Stomach (tissue), 4 donors: ENCODE results near the gene RSAD1.

Source experiments
- EP300 ChIP-seq: sonication (generic); formaldehyde crosslinking; IDR thresholded peaks from one replicate; pipeline ENCODE4 v1.6.1; 2017; ENCODE audit warnings: antibody characterized with exemption
- TF ChIP-seq, protein P1 (sequence below), 7 experiments: fragments of 450-650 bp in 4 of 7; fragments of 200-600 bp in 3 of 7; sonication (generic) in 3 of 7; IDR thresholded peaks; one replicate each; pipeline ENCODE4 v1.5.1; 2016 to 2019; ENCODE audit warnings: antibody characterized with exemption in 7 of 7, control low read depth in 2 of 7, mild to moderate bottlenecking in 1 of 7

DNA sequence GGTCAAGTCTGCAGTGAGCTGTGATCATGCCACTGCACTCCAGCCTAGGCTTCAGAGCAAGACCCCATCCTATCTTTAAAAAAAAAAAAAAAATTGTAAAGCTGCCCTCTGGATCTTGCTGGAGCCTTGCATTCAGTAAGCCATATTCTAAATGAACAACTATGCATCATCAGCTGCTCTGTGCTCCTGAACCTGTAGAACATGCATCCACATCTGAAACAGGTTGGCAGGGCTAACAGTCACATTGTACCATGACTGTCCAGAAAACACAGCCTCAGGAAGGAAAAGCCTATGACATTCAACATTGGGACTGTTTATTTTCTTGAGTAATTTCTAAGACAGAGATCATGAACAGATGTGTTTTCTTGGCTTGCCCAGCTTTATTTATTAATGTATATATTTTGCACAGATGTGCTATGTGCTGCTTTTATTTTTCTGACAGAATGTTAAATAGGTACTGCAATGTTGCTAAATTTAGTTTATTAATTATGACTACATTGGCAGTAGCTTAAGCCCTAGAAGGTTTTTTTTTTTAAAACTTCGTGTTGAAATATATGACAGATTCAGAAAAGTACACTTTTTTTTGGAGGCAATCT lies 32.8 kb upstream of the RSAD1 start:
- TF ChIP-seq EP300: no peak
- TF ChIP-seq, protein P1, sequence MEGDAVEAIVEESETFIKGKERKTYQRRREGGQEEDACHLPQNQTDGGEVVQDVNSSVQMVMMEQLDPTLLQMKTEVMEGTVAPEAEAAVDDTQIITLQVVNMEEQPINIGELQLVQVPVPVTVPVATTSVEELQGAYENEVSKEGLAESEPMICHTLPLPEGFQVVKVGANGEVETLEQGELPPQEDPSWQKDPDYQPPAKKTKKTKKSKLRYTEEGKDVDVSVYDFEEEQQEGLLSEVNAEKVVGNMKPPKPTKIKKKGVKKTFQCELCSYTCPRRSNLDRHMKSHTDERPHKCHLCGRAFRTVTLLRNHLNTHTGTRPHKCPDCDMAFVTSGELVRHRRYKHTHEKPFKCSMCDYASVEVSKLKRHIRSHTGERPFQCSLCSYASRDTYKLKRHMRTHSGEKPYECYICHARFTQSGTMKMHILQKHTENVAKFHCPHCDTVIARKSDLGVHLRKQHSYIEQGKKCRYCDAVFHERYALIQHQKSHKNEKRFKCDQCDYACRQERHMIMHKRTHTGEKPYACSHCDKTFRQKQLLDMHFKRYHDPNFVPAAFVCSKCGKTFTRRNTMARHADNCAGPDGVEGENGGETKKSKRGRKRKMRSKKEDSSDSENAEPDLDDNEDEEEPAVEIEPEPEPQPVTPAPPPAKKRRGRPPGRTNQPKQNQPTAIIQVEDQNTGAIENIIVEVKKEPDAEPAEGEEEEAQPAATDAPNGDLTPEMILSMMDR (IDR thresholded peaks at IDR 0.05): no peak
